HEK293 (cell line): ENCODE results near the gene CLEC16A.
A peak's percentile ranks its signal among the peaks of the same experiment; 100 is the strongest.

ENCODE experiments used
- CTCF ChIA-PET: fragments of 350-600 bp; formaldehyde crosslinking; extraction: SDS; loops from one replicate; lab custom pipeline; 2021; ENCODE audit warnings: antibody characterized with exemption; lab: Yijun Ruan, JAX
- POLR2A ChIA-PET: fragments of 300-600 bp; formaldehyde crosslinking; extraction: SDS; loops from one replicate; lab custom pipeline; 2020; ENCODE audit warnings: antibody characterized with exemption, inconsistent platforms; lab: Yijun Ruan, JAX
- H3K27ac ChIP-seq: fragments of 200-500 bp; sonication (Bioruptor generic); 2 replicates; pipeline ENCODE4 v1.5.1; 2014; ENCODE audit warnings: low read depth, low read length, control low read depth, inconsistent platforms; ENCODE audit errors: extremely low read depth
- H3K36me3 ChIP-seq, 2 experiments: fragments of 200-500 bp in 1 of 2; sonication (Bioruptor generic) in 1 of 2; 1 replicate in 1 of 2; 2 replicates in 1 of 2; pipeline ENCODE4 v1.5.1; 2014 to 2017; ENCODE audit warnings: inconsistent platforms in 2 of 2, low read length in 2 of 2; ENCODE audit not compliant: control insufficient read depth in 2 of 2, insufficient read depth in 1 of 2
- H3K4me1 ChIP-seq: fragments of 200-500 bp; sonication (Bioruptor generic); 2 replicates; pipeline ENCODE4 v1.5.1; 2014; ENCODE audit warnings: mild to moderate bottlenecking, low read length, inconsistent platforms; ENCODE audit not compliant: control insufficient read depth, insufficient read depth
- H3K4me3 ChIP-seq: 2 replicates; pipeline ENCODE4 v1.5.1; 2011; ENCODE audit warnings: low read depth, mild to moderate bottlenecking, control low read depth, low read length, moderate library complexity
- H3K9me3 ChIP-seq: fragments of 200-500 bp; sonication (Bioruptor generic); 2 replicates; pipeline ENCODE4 v1.5.1; 2014; ENCODE audit warnings: low read depth, low read length, inconsistent platforms; ENCODE audit not compliant: control insufficient read depth, insufficient read depth
- KLF9 ChIP-seq: fragments of 450-650 bp; formaldehyde crosslinking; IDR thresholded peaks from 2 replicates; pipeline ENCODE4 v1.5.1; 2016; ENCODE audit warnings: missing biosample characterization, missing genetic modification characterization, low read depth
- REPIN1 ChIP-seq: fragments of 450-650 bp; formaldehyde crosslinking; IDR thresholded peaks from 2 replicates; pipeline ENCODE4 v1.5.1; 2017; ENCODE audit warnings: missing biosample characterization, missing genetic modification characterization, low read depth
- SETDB1 ChIP-seq: IDR thresholded peaks from one replicate; pipeline ENCODE4 v1.6.1; 2017; ENCODE audit warnings: mild to moderate bottlenecking, low read length, moderate library complexity, mixed read lengths; ENCODE audit not compliant: insufficient read length
- ZNF133 ChIP-seq: fragments of 450-650 bp; formaldehyde crosslinking; IDR thresholded peaks from 2 replicates; pipeline ENCODE4 v1.5.1; 2016; ENCODE audit warnings: missing biosample characterization, missing genetic modification characterization
- ZNF24 ChIP-seq: fragments of 450-650 bp; formaldehyde crosslinking; IDR thresholded peaks from 2 replicates; pipeline ENCODE4 v1.5.1; 2016; ENCODE audit warnings: missing biosample characterization, missing genetic modification characterization
- ZNF335 ChIP-seq: fragments of 450-650 bp; formaldehyde crosslinking; conservative IDR thresholded peaks from 2 replicates; pipeline ENCODE4 v1.5.1; 2016; ENCODE audit warnings: missing biosample characterization, missing genetic modification characterization
- ZNF423 ChIP-seq: fragments of 450-650 bp; formaldehyde crosslinking; IDR thresholded peaks from 2 replicates; pipeline ENCODE4 v1.5.1; 2016; ENCODE audit warnings: missing biosample characterization, missing genetic modification characterization
- ZNF501 ChIP-seq: fragments of 450-650 bp; formaldehyde crosslinking; IDR thresholded peaks from 2 replicates; pipeline ENCODE4 v1.5.1; 2016; ENCODE audit warnings: missing biosample characterization, missing genetic modification characterization
- ZNF701 ChIP-seq: fragments of 450-650 bp; formaldehyde crosslinking; IDR thresholded peaks from 2 replicates; pipeline ENCODE4 v1.5.1; 2016; ENCODE audit warnings: missing biosample characterization, missing genetic modification characterization
- ZSCAN30 ChIP-seq: fragments of 450-650 bp; IDR thresholded peaks from 2 replicates; pipeline ENCODE4 v1.5.1; 2018; ENCODE audit warnings: missing biosample characterization, mild to moderate bottlenecking, missing genetic modification characterization, moderate library complexity
- TF ChIP-seq, protein P1 (sequence below): sonication (generic); formaldehyde crosslinking; IDR thresholded peaks from 2 replicates; pipeline ENCODE4 v1.8.1; 2022; ENCODE audit warnings: mild to moderate bottlenecking, moderate library complexity, missing genetic modification reagents
- TF ChIP-seq, protein P2 (sequence below): fragments of 450-650 bp; formaldehyde crosslinking; IDR thresholded peaks from 2 replicates; pipeline ENCODE4 v1.5.1; 2017; ENCODE audit warnings: missing biosample characterization, missing genetic modification characterization
- TF ChIP-seq, protein P3 (sequence below): fragments of 450-650 bp; IDR thresholded peaks from 2 replicates; pipeline ENCODE4 v1.5.1; 2018; ENCODE audit warnings: missing biosample characterization, missing genetic modification characterization
- TF ChIP-seq, protein P4 (sequence below): fragments of 450-650 bp; formaldehyde crosslinking; IDR thresholded peaks from 2 replicates; pipeline ENCODE4 v1.5.1; 2016; ENCODE audit warnings: missing biosample characterization, missing genetic modification characterization
- TF ChIP-seq, protein P5 (sequence below): fragments of 450-650 bp; formaldehyde crosslinking; IDR thresholded peaks from 2 replicates; pipeline ENCODE4 v1.5.1; 2016; ENCODE audit warnings: missing biosample characterization, missing genetic modification characterization

CLEC16A gene

DNA sequence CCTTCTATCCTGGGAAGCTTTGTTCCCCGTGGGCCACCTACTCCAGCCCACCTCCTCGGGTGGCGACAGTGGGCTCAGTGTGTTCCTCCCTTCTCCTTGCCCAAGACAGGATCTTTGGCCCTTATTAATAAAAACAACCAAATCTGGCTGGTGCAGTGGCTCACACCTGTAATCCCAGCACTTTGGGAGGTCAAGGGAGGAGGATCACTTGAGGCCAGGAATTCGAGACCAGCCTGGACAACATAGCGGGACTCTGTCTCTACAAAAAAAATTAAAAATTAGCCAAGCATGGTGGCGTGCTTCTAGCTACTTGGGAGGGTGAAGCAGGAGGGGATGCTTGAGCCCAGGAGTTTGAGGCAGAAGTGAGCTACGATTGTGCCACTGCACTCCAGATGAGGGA is 269.4 kb downstream of the CLEC16A start:
- ChIA-PET CTCF (no interaction called here), POLR2A (interaction anchor here (1.2 kb wide), 1 partner anchor 42 kb away, joined by 4 read pairs; the partner anchor contains the start of gene SOCS1)
- no peak for TF ChIP-seq ZNF701 (tag by site-specific recombination)
- no peak for TF ChIP-seq ZSCAN30 (tag by site-specific recombination)
- no peak for TF ChIP-seq ZNF133
- TF ChIP-seq, protein P1, sequence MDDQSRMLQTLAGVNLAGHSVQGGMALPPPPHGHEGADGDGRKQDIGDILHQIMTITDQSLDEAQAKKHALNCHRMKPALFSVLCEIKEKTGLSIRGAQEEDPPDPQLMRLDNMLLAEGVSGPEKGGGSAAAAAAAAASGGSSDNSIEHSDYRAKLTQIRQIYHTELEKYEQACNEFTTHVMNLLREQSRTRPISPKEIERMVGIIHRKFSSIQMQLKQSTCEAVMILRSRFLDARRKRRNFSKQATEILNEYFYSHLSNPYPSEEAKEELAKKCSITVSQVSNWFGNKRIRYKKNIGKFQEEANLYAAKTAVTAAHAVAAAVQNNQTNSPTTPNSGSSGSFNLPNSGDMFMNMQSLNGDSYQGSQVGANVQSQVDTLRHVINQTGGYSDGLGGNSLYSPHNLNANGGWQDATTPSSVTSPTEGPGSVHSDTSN = no peak
- TF ChIP-seq, protein P2, sequence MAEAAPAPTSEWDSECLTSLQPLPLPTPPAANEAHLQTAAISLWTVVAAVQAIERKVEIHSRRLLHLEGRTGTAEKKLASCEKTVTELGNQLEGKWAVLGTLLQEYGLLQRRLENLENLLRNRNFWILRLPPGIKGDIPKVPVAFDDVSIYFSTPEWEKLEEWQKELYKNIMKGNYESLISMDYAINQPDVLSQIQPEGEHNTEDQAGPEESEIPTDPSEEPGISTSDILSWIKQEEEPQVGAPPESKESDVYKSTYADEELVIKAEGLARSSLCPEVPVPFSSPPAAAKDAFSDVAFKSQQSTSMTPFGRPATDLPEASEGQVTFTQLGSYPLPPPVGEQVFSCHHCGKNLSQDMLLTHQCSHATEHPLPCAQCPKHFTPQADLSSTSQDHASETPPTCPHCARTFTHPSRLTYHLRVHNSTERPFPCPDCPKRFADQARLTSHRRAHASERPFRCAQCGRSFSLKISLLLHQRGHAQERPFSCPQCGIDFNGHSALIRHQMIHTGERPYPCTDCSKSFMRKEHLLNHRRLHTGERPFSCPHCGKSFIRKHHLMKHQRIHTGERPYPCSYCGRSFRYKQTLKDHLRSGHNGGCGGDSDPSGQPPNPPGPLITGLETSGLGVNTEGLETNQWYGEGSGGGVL (tag by site-specific recombination) = no peak
- no peak for TF ChIP-seq REPIN1 (tag by site-specific recombination)
- TF ChIP-seq, protein P3, sequence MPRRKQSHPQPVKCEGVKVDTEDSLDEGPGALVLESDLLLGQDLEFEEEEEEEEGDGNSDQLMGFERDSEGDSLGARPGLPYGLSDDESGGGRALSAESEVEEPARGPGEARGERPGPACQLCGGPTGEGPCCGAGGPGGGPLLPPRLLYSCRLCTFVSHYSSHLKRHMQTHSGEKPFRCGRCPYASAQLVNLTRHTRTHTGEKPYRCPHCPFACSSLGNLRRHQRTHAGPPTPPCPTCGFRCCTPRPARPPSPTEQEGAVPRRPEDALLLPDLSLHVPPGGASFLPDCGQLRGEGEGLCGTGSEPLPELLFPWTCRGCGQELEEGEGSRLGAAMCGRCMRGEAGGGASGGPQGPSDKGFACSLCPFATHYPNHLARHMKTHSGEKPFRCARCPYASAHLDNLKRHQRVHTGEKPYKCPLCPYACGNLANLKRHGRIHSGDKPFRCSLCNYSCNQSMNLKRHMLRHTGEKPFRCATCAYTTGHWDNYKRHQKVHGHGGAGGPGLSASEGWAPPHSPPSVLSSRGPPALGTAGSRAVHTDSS (tag by site-specific recombination) = no peak
- TF ChIP-seq, protein P4, sequence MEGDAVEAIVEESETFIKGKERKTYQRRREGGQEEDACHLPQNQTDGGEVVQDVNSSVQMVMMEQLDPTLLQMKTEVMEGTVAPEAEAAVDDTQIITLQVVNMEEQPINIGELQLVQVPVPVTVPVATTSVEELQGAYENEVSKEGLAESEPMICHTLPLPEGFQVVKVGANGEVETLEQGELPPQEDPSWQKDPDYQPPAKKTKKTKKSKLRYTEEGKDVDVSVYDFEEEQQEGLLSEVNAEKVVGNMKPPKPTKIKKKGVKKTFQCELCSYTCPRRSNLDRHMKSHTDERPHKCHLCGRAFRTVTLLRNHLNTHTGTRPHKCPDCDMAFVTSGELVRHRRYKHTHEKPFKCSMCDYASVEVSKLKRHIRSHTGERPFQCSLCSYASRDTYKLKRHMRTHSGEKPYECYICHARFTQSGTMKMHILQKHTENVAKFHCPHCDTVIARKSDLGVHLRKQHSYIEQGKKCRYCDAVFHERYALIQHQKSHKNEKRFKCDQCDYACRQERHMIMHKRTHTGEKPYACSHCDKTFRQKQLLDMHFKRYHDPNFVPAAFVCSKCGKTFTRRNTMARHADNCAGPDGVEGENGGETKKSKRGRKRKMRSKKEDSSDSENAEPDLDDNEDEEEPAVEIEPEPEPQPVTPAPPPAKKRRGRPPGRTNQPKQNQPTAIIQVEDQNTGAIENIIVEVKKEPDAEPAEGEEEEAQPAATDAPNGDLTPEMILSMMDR = no peak
- TF ChIP-seq, protein P5, sequence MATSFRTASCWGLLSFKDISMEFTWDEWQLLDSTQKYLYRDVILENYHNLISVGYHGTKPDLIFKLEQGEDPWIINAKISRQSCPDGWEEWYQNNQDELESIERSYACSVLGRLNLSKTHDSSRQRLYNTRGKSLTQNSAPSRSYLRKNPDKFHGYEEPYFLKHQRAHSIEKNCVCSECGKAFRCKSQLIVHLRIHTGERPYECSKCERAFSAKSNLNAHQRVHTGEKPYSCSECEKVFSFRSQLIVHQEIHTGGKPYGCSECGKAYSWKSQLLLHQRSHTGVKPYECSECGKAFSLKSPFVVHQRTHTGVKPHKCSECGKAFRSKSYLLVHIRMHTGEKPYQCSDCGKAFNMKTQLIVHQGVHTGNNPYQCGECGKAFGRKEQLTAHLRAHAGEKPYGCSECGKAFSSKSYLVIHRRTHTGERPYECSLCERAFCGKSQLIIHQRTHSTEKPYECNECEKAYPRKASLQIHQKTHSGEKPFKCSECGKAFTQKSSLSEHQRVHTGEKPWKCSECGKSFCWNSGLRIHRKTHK (tag by site-specific recombination) = no peak
- no peak for TF ChIP-seq ZNF501 (tag by site-specific recombination)
- no peak for TF ChIP-seq ZNF24 (tag by site-specific recombination)
- no peak for TF ChIP-seq KLF9 (tag by site-specific recombination)
- no peak for TF ChIP-seq ZNF335
- H3K9me3 ChIP-seq = no peaks in the 10 kb centered on the region
- no peak overlapping the region for H3K27ac ChIP-seq
- no peaks in the 10 kb centered on the region for H3K4me1 ChIP-seq
- H3K4me3 ChIP-seq = no peak overlapping the region
- no peaks in the 10 kb centered on the region for H3K36me3 ChIP-seq

DNA sequence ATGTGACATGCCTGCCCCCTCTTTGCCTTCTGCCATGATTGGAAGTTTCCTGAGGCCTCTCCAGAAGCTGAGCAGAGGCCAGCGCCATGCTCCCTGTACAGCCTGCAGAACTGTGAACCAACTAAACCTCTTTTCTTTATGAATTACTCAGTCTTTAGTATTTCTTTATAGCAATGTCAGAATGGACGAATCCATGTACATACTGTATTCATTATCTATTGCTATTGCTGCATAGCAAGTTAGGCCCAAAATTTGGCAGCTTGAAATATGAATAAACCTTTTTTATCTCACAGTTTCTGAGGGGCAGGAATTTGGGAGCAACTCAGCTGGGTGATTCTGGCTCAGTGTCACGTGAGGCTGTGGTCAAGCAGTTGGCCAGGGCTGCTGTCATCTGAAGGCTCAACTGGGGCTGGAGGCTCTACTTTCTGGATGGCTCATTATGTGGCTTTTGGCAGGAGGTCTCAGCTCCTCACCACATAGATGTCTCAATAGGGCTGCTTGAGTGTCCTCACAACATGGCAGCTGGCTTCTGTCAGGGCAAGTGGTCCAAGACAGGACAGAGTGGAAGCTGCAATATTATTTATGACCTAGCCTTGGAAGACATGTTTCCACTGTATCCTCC is 271.7 kb downstream of the CLEC16A start:
- Histone ChIP-seq H3K27ac (no peak overlapping the region), H3K4me3 (no peak overlapping the region), H3K9me3 (no peaks in the 10 kb centered on the region), H3K36me3 (no peaks in the 10 kb centered on the region), H3K4me1 (no peaks in the 10 kb centered on the region)
- POLR2A ChIA-PET = no interaction called here
- TF ChIP-seq SETDB1 (peak; percentile 40), ZNF423 (tag by site-specific recombination) (no peak)
- CTCF ChIA-PET = interaction anchor here (0.6 to 1.4 kb wide), 2 partner anchors 32 to 40 kb away, joined by 3 read pairs; partner anchors contain the start of gene SOCS1
